ENCODE results near the gene SKAP2.

SKAP2 gene

GRCh38 chr7:26624839-26625238 is 239.6 kb downstream of the SKAP2 start:
- Histone ChIP-seq H2BK120ac (ENCODE audit: insufficient read depth, low read length, poor library complexity) (no peak overlapping the region), H3K4me3 (ENCODE audit: low read depth, low read length) (no peak overlapping the region), H3K23ac (ENCODE audit: low read length) (no peak overlapping the region), H3K4ac (ENCODE audit: low read depth, low read length) (no peak overlapping the region), H3K27me3 (ENCODE audit: insufficient read depth, low read length) (no peaks in the 10 kb centered on the region), H2AK5ac (ENCODE audit: low read length) (no peak overlapping the region), H3K4me1 (ENCODE audit: control insufficient read depth in 1 of 2, insufficient read depth in 2 of 2, low read length in 2 of 2) (no peaks in the 10 kb centered on the region), H3K79me1 (ENCODE audit: low read length) (no peaks in the 10 kb centered on the region), H4K12ac (ENCODE audit: low read depth, low read length) (no peak overlapping the region), H3K79me2 (ENCODE audit: control insufficient read depth, insufficient read depth, low read length, poor library complexity) (no peaks in the 10 kb centered on the region), H3K4me2 (ENCODE audit: low read length) (no peak overlapping the region), H3K27ac (ENCODE audit: low read depth, low read length) (no peak overlapping the region), H3K18ac (ENCODE audit: low read length) (no peak overlapping the region), H4K8ac (ENCODE audit: low read depth, low read length) (no peak overlapping the region), H3K14ac (ENCODE audit: low read length) (no peak overlapping the region), H2BK5ac (ENCODE audit: low read depth, low read length, poor library complexity) (no peak overlapping the region), H2AFZ (ENCODE audit: insufficient read depth, low read length, poor library complexity) (no peak overlapping the region), H4K91ac (ENCODE audit: low read depth, low read length) (no peak overlapping the region), H3K36me3 (ENCODE audit: control insufficient read depth in 1 of 2, insufficient read depth in 2 of 2, low read length in 2 of 2) (no peaks in the 10 kb centered on the region), H3K9me3 (ENCODE audit: insufficient read depth, low read depth, low read length) (no peaks in the 10 kb centered on the region), H3K9ac (ENCODE audit: low read length) (no peak overlapping the region), H2BK12ac (ENCODE audit: low read length) (no peak overlapping the region)
- no CpG with 5 or more reads among the region's 12 CpGs for WGBS (ENCODE audit: extremely low coverage, insufficient coverage, insufficient read length)
- DNase-seq = no peak

GRCh38 chr7:26624431-26624830 is 240.0 kb downstream of the SKAP2 start:
- no peak overlapping the region for H2AK5ac ChIP-seq (ENCODE audit: low read length)
- H3K4me1 ChIP-seq (ENCODE audit: control insufficient read depth in 1 of 2, insufficient read depth in 2 of 2, low read length in 2 of 2) = no peaks in the 10 kb centered on the region
- no peaks in the 10 kb centered on the region for H3K9me3 ChIP-seq (ENCODE audit: insufficient read depth, low read depth, low read length)
- H4K91ac ChIP-seq (ENCODE audit: low read depth, low read length) = no peak overlapping the region
- H4K8ac ChIP-seq (ENCODE audit: low read depth, low read length) = no peak overlapping the region
- WGBS (ENCODE audit: extremely low coverage, insufficient coverage, insufficient read length) = no CpG with 5 or more reads among the region's 5 CpGs
- H3K23ac ChIP-seq (ENCODE audit: low read length) = no peak overlapping the region
- H3K9ac ChIP-seq (ENCODE audit: low read length) = no peak overlapping the region
- H2BK120ac ChIP-seq (ENCODE audit: insufficient read depth, low read length, poor library complexity) = no peak overlapping the region
- H3K4me3 ChIP-seq (ENCODE audit: low read depth, low read length) = no peak overlapping the region
- H2BK5ac ChIP-seq (ENCODE audit: low read depth, low read length, poor library complexity) = no peak overlapping the region
- H3K4ac ChIP-seq (ENCODE audit: low read depth, low read length) = no peak overlapping the region
- H3K27me3 ChIP-seq (ENCODE audit: insufficient read depth, low read length) = no peaks in the 10 kb centered on the region
- H3K18ac ChIP-seq (ENCODE audit: low read length) = no peak overlapping the region
- H4K12ac ChIP-seq (ENCODE audit: low read depth, low read length) = no peak overlapping the region
- H3K36me3 ChIP-seq (ENCODE audit: control insufficient read depth in 1 of 2, insufficient read depth in 2 of 2, low read length in 2 of 2) = no peaks in the 10 kb centered on the region
- no peaks in the 10 kb centered on the region for H3K79me2 ChIP-seq (ENCODE audit: control insufficient read depth, insufficient read depth, low read length, poor library complexity)
- H3K4me2 ChIP-seq (ENCODE audit: low read length) = no peak overlapping the region
- H2BK12ac ChIP-seq (ENCODE audit: low read length) = no peak overlapping the region
- no peak for DNase-seq
- H3K27ac ChIP-seq (ENCODE audit: low read depth, low read length) = no peak overlapping the region
- no peaks in the 10 kb centered on the region for H3K79me1 ChIP-seq (ENCODE audit: low read length)
- no peak overlapping the region for H2AFZ ChIP-seq (ENCODE audit: insufficient read depth, low read length, poor library complexity)
- no peak overlapping the region for H3K14ac ChIP-seq (ENCODE audit: low read length)

GRCh38 chr7:26620352-26620751 is 244.0 kb downstream of the SKAP2 start:
- H3K4ac ChIP-seq (ENCODE audit: low read depth, low read length) = no peak overlapping the region
- no peak overlapping the region for H3K9ac ChIP-seq (ENCODE audit: low read length)
- no peak overlapping the region for H2AFZ ChIP-seq (ENCODE audit: insufficient read depth, low read length, poor library complexity)
- H3K36me3 ChIP-seq (ENCODE audit: control insufficient read depth in 1 of 2, insufficient read depth in 2 of 2, low read length in 2 of 2) = no peaks in the 10 kb centered on the region
- no peaks in the 10 kb centered on the region for H3K9me3 ChIP-seq (ENCODE audit: insufficient read depth, low read depth, low read length)
- no peak overlapping the region for H3K27ac ChIP-seq (ENCODE audit: low read depth, low read length)
- DNase-seq = peak; percentile 56 to 71
- H2AK5ac ChIP-seq (ENCODE audit: low read length) = no peak overlapping the region
- H3K27me3 ChIP-seq (ENCODE audit: insufficient read depth, low read length) = no peaks in the 10 kb centered on the region
- H2BK120ac ChIP-seq (ENCODE audit: insufficient read depth, low read length, poor library complexity) = no peak overlapping the region
- no peaks in the 10 kb centered on the region for H3K79me2 ChIP-seq (ENCODE audit: control insufficient read depth, insufficient read depth, low read length, poor library complexity)
- H3K4me1 ChIP-seq (ENCODE audit: control insufficient read depth in 1 of 2, insufficient read depth in 2 of 2, low read length in 2 of 2) = no peaks in the 10 kb centered on the region
- H3K4me2 ChIP-seq (ENCODE audit: low read length) = no peak overlapping the region
- WGBS (ENCODE audit: extremely low coverage, insufficient coverage, insufficient read length) = no CpG with 5 or more reads among the region's 12 CpGs
- no peak overlapping the region for H2BK5ac ChIP-seq (ENCODE audit: low read depth, low read length, poor library complexity)
- no peak overlapping the region for H4K12ac ChIP-seq (ENCODE audit: low read depth, low read length)
- no peak overlapping the region for H3K14ac ChIP-seq (ENCODE audit: low read length)
- no peaks in the 10 kb centered on the region for H3K79me1 ChIP-seq (ENCODE audit: low read length)
- H3K18ac ChIP-seq (ENCODE audit: low read length) = no peak overlapping the region
- no peak overlapping the region for H3K23ac ChIP-seq (ENCODE audit: low read length)
- H4K91ac ChIP-seq (ENCODE audit: low read depth, low read length) = no peak overlapping the region
- no peak overlapping the region for H3K4me3 ChIP-seq (ENCODE audit: low read depth, low read length)
- no peak overlapping the region for H2BK12ac ChIP-seq (ENCODE audit: low read length)
- no peak overlapping the region for H4K8ac ChIP-seq (ENCODE audit: low read depth, low read length)

- Histone ChIP-seq H3K27me3 (ENCODE audit: insufficient read depth, low read length) (no peaks in the 10 kb centered on the region), H2BK12ac (ENCODE audit: low read length) (no peak overlapping the region), H3K4me2 (ENCODE audit: low read length) (no peak overlapping the region), H4K91ac (ENCODE audit: low read depth, low read length) (no peak overlapping the region), H3K36me3 (ENCODE audit: control insufficient read depth in 1 of 2, insufficient read depth in 2 of 2, low read length in 2 of 2) (no peaks in the 10 kb centered on the region), H3K27ac (ENCODE audit: low read depth, low read length) (no peak overlapping the region), H3K4ac (ENCODE audit: low read depth, low read length) (no peak overlapping the region), H3K18ac (ENCODE audit: low read length) (no peak overlapping the region), H3K4me1 (ENCODE audit: control insufficient read depth in 1 of 2, insufficient read depth in 2 of 2, low read length in 2 of 2) (no peaks in the 10 kb centered on the region), H3K14ac (ENCODE audit: low read length) (no peak overlapping the region), H3K4me3 (ENCODE audit: low read depth, low read length) (no peak overlapping the region), H3K79me1 (ENCODE audit: low read length) (no peaks in the 10 kb centered on the region), H3K9me3 (ENCODE audit: insufficient read depth, low read depth, low read length) (no peaks in the 10 kb centered on the region), H2BK5ac (ENCODE audit: low read depth, low read length, poor library complexity) (no peak overlapping the region), H4K8ac (ENCODE audit: low read depth, low read length) (no peak overlapping the region), H2BK120ac (ENCODE audit: insufficient read depth, low read length, poor library complexity) (no peak overlapping the region), H3K79me2 (ENCODE audit: control insufficient read depth, insufficient read depth, low read length, poor library complexity) (no peaks in the 10 kb centered on the region), H3K23ac (ENCODE audit: low read length) (no peak overlapping the region), H4K12ac (ENCODE audit: low read depth, low read length) (no peak overlapping the region), H3K9ac (ENCODE audit: low read length) (no peak overlapping the region), H2AFZ (ENCODE audit: insufficient read depth, low read length, poor library complexity) (no peak overlapping the region), H2AK5ac (ENCODE audit: low read length) (no peak overlapping the region)
- no peak for DNase-seq
- WGBS (ENCODE audit: extremely low coverage, insufficient coverage, insufficient read length) = no CpG with 5 or more reads among the region's 4 CpGs
These were observed 244.9 kb downstream of the SKAP2 start for GRCh38 chr7:26619348-26619984.
